Embryonic facial prominence (tissue), 1 donor: ENCODE data around the gene PRMT7.

Experiments used
- DNase-seq: peaks from one replicate; pipeline ENCODE4 v3.0.0-alpha.2; 2016; ENCODE audit errors: extremely low spot score

The PRMT7 gene

DNA sequence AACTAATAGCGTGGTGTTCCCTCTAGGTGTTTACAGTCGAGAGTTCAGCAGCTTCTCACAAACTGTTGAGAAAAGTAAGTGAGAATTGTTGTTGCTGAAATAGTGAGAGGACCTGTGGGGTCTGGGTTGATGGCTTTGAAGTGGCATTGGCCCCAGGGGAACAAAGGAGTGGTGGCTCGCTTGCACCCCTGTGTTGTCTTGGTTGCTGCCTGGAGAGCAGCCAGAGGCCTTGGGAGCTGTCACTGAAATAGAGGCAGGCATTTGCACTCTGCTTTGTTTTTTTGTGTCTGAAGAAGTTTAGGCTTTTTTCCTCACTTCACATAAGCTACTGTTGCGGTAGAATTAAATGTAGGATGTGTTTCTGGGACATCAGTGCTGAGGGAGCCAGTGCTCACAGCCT, 36.8 kb downstream of the PRMT7 start:
- DNase-seq, result no peak

GRCh38 chr16:68348639-68349445, 38.0 kb downstream of the PRMT7 start:
- DNase-seq, result no peak

DNA sequence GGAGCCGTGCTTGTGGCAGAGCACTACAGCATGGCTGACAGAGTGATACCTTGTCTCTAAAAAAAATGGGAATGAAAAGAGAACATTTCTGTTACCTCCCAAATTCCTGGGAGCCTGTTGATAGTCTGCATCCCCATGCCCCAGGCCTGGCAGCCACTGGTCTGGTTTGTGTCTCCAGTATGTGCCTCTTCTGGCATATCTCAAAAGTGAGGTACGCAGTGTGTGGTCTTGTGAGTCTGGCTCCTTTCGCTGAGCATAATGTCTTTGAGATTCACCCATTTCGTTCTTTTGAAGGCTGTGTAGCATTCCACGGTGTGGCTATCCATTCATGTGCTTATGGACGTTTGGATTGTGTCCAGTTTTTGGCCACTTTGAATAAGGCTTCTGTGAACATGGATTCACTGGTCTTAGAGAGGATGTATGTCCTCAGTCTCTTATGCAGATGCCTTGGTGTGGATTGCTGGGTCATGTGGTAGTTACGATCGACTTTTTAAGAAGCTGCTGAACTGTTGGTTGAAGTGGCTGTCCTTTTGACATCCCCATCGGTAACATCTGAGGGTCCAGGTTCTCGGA, 39.1 kb downstream of the PRMT7 start:
- no peak for DNase-seq

DNA sequence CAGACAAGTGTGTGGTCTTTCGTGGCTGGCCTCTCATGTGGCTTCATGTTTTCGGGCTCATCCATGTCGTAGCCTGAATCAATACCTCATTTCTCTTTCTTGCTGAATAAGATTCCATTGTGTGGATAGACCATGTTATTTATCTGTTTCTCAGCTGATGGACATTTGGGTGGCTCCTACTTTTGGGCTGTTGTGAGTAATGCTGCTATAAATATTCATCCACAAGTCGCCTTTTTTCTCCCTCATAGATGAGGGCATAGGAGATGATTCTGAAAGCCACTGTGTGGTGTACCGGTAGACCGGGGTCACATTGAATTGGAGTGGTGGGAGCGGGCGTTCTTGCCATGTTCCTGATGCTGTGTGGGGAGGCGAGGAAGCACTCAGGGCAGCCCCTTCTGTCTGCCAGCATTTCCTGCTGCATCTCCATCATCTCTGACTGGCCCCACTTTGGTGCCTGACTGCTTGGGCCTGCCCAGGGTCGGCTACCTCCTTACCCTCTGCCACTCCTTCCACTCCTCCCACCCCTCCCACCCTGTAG, 40.1 kb downstream of the PRMT7 start:
- no peak for DNase-seq

GRCh38 chr16:68351463-68351862, 40.6 kb downstream of the PRMT7 start:
- no peak for DNase-seq

GRCh38 chr16:68351991-68352431, 41.2 kb downstream of the PRMT7 start:
- DNase-seq, result no peak

GRCh38 chr16:68353366-68353765, 42.5 kb downstream of the PRMT7 start:
- DNase-seq, result no peak

GRCh38 chr16:68354816-68355215, 44.0 kb downstream of the PRMT7 start:
- no peak for DNase-seq

GRCh38 chr16:68355447-68356248, 44.8 kb downstream of the PRMT7 start:
- DNase-seq, result no peak

GRCh38 chr16:68356249-68356918, 45.6 kb downstream of the PRMT7 start:
- no peak for DNase-seq

DNA sequence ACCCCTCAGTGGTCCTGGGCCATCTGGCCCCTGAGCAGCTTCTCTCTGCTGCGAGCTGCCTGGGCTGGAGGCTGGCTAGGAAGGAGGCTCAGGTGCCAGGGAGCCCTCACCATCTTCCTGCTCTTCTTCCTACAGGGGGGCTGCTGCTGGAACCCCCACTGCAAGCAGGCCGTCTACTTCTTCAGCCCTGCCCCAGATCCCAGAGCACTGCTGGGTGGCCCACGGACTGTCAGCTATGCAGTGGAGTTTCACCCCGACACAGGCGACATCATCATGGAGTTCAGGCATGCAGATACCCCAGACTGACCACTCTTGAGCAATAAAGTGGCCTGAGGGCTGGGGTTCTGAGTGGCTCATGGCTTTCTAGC, 46.1 kb downstream of the PRMT7 start:
- DNase-seq, result no peak

DNA sequence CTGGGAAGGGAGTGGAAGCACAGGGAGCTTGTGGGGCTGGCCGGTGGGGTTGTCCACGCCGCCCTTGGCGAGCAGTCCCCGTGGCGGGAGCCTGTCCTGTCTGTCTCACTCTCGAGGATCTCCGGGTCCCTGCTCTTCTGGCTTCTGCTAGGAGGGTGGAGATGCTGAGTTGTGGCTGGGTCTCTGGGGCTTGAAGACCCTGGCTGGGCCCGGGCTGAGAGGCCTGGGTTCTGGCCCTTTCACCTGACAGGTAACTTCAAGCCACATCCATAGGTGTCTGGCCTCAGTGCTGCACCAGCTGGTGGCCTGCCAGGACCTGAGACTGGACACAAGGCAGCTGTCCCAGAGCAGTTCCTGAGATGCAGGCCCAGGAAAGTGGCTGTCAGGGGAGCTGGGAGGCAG, 46.7 kb downstream of the PRMT7 start:
- DNase-seq, result no peak

GRCh38 chr16:68357923-68358322, 47.1 kb downstream of the PRMT7 start:
- DNase-seq, result no peak

DNA sequence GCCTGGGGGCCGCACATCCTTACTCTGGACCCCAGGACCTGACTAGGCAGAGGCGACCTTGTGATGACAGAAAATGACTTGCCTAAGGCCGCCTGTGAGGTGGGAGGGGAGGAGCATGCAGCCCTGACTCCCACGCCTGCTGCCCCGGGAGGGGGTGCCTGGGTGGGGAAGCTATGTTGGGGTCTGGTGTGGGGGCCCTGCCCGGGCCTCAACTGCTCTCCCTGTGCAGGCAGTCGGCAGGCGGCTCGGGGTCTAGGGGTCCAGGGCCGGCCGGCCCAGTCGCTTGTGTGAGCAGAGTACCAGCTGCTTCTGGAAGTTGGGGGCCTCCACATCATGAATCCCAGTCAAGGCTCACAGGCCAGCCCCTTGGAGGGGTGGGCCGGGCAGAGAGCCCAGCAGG, 48.1 kb downstream of the PRMT7 start:
- no peak for DNase-seq

DNA sequence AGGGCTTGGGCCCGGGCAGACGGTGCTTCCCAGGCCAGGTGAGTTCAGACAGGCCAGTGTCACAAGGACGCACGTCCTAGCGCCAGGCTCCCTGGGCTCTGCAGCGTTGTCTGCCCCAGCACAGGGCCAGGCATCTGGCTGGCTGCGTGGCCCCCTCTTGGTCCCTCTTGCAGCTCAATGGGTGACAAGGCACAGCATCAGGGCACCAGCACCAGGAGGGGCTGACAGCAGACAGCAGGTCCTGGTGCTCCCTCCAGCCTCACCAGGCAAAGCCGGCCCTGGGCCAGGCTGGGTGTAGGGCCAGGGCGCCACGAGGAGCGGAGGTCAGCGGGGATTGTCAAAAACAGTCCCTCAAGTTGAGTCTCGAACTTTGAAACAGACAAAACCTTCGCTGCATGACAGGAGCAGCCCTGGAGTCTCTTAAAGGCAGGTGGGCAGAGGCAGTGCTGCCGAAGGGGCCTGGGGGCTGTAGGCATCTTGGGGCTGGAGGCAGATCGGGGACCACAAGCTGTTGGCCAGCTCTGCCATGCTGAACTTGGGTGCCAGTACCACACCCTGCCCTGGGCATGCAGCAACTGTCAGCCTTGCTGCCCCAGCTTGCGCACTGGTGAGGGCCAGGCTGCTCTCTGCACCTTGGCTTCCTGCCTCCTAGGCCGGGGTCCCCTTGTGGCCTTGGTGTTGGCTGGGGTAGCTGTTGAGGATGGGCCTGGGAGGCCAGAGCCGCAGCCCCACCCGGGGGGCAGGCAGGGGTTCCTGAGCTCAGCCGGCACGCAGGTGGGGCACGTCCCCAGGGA, 48.8 kb downstream of the PRMT7 start:
- no peak for DNase-seq

- no peak for DNase-seq
These were observed 49.7 kb downstream of the PRMT7 start for GRCh38 chr16:68360547-68360946.

DNA sequence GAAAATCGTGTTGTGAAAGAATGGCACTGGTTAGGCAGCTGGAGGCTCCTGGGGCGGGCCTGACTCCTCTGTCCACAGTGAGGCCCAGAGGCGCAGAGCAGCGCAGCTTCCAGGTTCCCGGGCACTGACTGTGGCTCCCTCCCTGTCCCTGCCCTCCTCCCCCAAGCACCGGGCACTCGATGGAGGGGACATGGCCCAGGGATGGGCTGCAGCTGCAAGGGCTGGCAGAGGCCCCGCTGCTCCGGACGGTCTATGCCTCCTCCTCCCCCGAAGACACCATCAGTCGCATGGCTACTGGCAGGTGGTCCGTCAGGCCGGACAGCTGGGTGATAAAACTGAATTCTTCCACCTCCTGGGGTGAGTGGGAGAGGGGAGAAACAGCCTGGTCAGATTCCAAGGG, 50.1 kb downstream of the PRMT7 start:
- no peak for DNase-seq

DNA sequence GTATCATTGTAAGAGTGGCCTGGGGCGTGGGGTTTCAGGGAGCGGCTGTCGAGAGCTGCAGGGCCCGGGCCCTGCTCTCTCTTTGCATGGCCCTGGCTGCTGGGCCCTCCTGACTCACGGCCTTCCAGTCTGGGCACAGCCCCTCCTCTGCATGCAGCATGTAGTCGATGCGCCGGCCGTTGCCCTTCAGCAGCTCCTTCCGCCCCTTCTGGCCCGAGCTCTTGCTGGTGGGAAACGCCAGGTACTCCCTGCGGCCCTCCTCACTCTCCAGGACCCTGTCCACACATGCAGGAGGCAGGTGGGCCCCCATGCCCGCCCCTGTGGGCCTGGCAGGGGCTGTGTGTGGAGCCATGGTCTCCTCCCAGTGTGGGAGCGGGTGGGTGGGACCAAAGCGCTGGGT, 50.7 kb downstream of the PRMT7 start:
- no peak for DNase-seq

DNA sequence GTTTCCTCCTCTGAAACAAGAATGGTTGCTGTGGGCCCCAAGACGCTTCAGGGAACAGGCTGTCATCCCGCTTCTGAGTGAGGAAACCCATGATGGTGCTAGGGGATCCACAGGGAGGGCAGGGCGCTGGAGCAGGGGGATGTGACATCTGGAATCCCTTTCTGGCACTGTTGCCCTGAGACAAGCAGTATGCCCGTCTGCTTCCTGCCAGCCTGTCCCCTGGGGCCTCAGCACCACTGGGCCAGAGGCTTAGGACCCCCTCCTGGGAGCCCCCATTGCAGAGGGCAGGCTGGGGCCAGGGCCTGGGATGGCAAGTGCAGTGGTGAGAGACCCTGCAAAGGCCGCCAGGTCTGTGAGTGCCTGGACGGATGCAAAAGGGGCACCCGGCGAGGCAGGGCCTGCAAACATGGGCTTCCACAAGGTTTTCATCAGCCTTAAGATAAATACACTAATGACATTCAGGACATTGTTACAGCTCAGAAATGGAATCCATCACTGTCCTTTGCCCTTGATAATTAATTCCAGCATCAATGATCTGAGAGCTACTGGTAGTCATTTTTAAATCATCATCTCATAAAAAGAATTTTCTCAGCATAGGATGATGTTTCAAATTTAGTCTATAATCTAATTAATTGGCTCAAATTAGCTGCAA, 51.6 kb downstream of the PRMT7 start:
- no peak for DNase-seq

DNA sequence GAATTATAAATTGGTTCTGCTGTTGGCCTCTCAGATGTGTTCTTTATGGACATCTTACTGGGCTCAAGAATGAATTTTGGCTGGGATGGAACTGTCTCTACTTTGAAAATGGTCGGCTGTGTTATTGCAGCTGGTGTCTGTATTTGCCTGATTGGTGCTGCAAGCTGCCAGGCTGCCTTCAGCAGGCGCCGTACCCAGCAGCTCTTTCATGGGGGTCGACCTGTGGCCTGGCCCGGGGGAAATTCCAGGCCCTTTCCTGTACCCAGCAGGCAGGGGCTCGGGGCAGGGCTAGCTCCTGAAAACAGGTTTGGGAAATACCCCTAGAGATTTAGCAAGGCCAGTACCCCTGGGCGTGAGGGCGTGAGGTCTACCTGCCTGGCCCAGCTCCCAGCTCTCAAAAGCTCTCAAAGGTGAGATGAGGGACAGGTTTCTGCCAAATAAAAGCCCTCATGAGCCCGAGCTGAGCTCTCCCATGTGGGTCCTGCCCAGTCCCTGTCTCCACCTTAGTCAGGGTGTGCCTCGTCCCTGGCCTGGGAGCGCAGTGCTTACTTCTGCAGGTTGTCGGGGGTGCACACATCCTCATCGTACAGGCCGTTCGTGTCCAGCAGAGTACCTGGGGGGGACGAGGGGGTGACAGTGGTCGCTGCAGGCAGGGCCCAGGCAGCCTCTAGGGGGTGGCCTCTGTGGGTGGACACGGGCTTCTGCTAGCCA, 52.3 kb downstream of the PRMT7 start:
- no peak for DNase-seq
